Upper lobe of left lung (tissue), 6 donors: Measurements from ENCODE around the gene KCNN1. TPM values are rescaled to one million over a fixed set of nuclear protein-coding genes. Genes with fewer than 3 reads are reported as not detected.

Experiments used
- ATAC-seq, 2 donors: fragments of 200-7000 bp; cut with Tn5 transposase; one replicate each; pipeline ENCODE4 v1.9.1; 2022; ENCODE audit warnings: mild to moderate bottlenecking in 2 of 2, moderate library complexity in 2 of 2; ENCODE audit not compliant: low FRiP score in 2 of 2
- DNase-seq, 2 donors: peaks; one replicate each; pipeline ENCODE4 v3.0.0-alpha.2; 2019 to 2020
- H3K27ac ChIP-seq, 4 donors: fragments of 200-600 bp; sonication (generic); one replicate each; pipeline ENCODE4 v1.5.1; 2016 to 2019
- H3K27me3 ChIP-seq, 4 donors: fragments of 200-600 bp; sonication (generic); one replicate each; pipeline ENCODE4 v1.5.1; 2017 to 2019
- H3K36me3 ChIP-seq, 4 donors: fragments of 200-600 bp; sonication (generic); one replicate each; pipeline ENCODE4 v1.5.1; 2016 to 2019
- H3K4me1 ChIP-seq, 4 donors: fragments of 200-600 bp; sonication (generic); one replicate each; pipeline ENCODE4 v1.5.1; 2018 to 2019
- H3K4me3 ChIP-seq, 4 donors: fragments of 200-600 bp; sonication (generic); one replicate each; pipeline ENCODE4 v1.5.1; 2017 to 2019; ENCODE audit warnings: mild to moderate bottlenecking in 2 of 4, moderate library complexity in 1 of 4
- H3K9me3 ChIP-seq, 4 donors: fragments of 200-600 bp; sonication (generic); one replicate each; pipeline ENCODE4 v1.5.1; 2018 to 2019
- EP300 ChIP-seq, 4 donors: sonication (generic); formaldehyde crosslinking; IDR thresholded peaks; one replicate each; pipeline ENCODE4 v1.5.1; 2017; ENCODE audit warnings: antibody characterized with exemption in 4 of 4, control low read depth in 2 of 4
- POLR2A ChIP-seq, 4 donors: fragments of 450-650 bp; IDR thresholded peaks; one replicate each; pipeline ENCODE4 v1.5.1; 2016 to 2017; ENCODE audit warnings: antibody characterized with exemption in 4 of 4, mild to moderate bottlenecking in 2 of 4
- POLR2AphosphoS5 ChIP-seq, 2 donors: sonication (generic); formaldehyde crosslinking; IDR thresholded peaks; one replicate each; pipeline ENCODE4 v1.5.1; 2017; ENCODE audit warnings: antibody characterized with exemption in 2 of 2
- WGBS, 2 donors: methylation state at CpG; one replicate each; pipeline ENCODE4 v1.1.5; 2017 to 2018; 5-methylcytosine and 5-hydroxymethylcytosine counted together
- total RNA-seq, 6 donors: library from RNA; depleted of rRNA in 4 of 6; stranded (reverse); fragments of >200 nt in 4 of 6; gene quantifications; one replicate each; pipeline versions ENCODE4 v1.1.0 to v1.2.1, GENCODE V29; 2016 to 2021
- TF ChIP-seq, protein P1 (sequence below), 6 experiments: fragments of 450-650 bp in 4 of 6; fragments of 200-600 bp in 2 of 6; sonication (generic) in 2 of 6; IDR thresholded peaks; one replicate each; pipeline ENCODE4 v1.5.1; 2016 to 2019; ENCODE audit warnings: antibody characterized with exemption in 6 of 6
- donor health status: DM: no; HTN: no; CAD: no; lungs with moderate emphysema.
- donor health status: DM: no; HTN: yes; CAD: no; lungs with severe emphysema.

KCNN1 gene
- total RNA-seq, 6 donors from 2014 or later, result 0.34 to 0.37 TPM; not detected in 4

- ATAC-seq, result no peak
- TF ChIP-seq, protein P1, sequence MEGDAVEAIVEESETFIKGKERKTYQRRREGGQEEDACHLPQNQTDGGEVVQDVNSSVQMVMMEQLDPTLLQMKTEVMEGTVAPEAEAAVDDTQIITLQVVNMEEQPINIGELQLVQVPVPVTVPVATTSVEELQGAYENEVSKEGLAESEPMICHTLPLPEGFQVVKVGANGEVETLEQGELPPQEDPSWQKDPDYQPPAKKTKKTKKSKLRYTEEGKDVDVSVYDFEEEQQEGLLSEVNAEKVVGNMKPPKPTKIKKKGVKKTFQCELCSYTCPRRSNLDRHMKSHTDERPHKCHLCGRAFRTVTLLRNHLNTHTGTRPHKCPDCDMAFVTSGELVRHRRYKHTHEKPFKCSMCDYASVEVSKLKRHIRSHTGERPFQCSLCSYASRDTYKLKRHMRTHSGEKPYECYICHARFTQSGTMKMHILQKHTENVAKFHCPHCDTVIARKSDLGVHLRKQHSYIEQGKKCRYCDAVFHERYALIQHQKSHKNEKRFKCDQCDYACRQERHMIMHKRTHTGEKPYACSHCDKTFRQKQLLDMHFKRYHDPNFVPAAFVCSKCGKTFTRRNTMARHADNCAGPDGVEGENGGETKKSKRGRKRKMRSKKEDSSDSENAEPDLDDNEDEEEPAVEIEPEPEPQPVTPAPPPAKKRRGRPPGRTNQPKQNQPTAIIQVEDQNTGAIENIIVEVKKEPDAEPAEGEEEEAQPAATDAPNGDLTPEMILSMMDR (IDR thresholded peaks at IDR 0.05), result no peak
- TF ChIP-seq EP300 (IDR thresholded peaks at IDR 0.05) (no peak), POLR2AphosphoS5 (IDR thresholded peaks at IDR 0.05) (no peak), POLR2A (IDR thresholded peaks at IDR 0.05) (no peak)
- H3K27me3 ChIP-seq, result no peaks in the 10 kb centered on the region
These were observed 33.3 kb upstream of the KCNN1 start for GRCh38 chr19:17933414-17934129.

GRCh38 chr19:17936379-17936778 is 30.5 kb upstream of the KCNN1 start:
- Histone ChIP-seq H3K27me3 (no peaks in the 10 kb centered on the region), H3K9me3 (no peaks in the 10 kb centered on the region), H3K27ac (no peak overlapping the region), H3K36me3 (peaks cover 0 to 45% (median 18%) of the 10 kb centered on the region in 4 donors), H3K4me3 (no peak overlapping the region), H3K4me1 (peaks cover 15 to 26% (median 18%) of the 10 kb centered on the region in 4 donors)
- WGBS, 2 donors, result 84 to 93% methylated on average over 17 to 18 of the region's 21 CpGs
- peak in 1 of 2 donors; percentile 76 for DNase-seq
- TF ChIP-seq, protein P1 (IDR thresholded peaks at IDR 0.05), result no peak
- TF ChIP-seq POLR2AphosphoS5 (IDR thresholded peaks at IDR 0.05), result no peak
- TF ChIP-seq EP300 (IDR thresholded peaks at IDR 0.05), result no peak
- no peak for TF ChIP-seq POLR2A (IDR thresholded peaks at IDR 0.05)
- ATAC-seq, result no peak

More at GRCh38 chr19:17933414-17934129, 33.3 kb upstream of the KCNN1 start:
- peak overlapping the region; percentile 82 to 96 (median 88) for H3K4me3 ChIP-seq
- H3K36me3 ChIP-seq, result peaks cover 0 to 21% (median 10%) of the 10 kb centered on the region in 4 donors
- no peaks in the 10 kb centered on the region for H3K9me3 ChIP-seq
- DNase-seq, result no peak
- peaks cover 15 to 26% (median 18%) of the 10 kb centered on the region in 4 donors for H3K4me1 ChIP-seq
- 21 to 25% methylated on average over 18 to 19 of the region's 19 CpGs for WGBS, 2 donors
- peak overlapping the region; percentile 91 for H3K27ac ChIP-seq

DNA sequence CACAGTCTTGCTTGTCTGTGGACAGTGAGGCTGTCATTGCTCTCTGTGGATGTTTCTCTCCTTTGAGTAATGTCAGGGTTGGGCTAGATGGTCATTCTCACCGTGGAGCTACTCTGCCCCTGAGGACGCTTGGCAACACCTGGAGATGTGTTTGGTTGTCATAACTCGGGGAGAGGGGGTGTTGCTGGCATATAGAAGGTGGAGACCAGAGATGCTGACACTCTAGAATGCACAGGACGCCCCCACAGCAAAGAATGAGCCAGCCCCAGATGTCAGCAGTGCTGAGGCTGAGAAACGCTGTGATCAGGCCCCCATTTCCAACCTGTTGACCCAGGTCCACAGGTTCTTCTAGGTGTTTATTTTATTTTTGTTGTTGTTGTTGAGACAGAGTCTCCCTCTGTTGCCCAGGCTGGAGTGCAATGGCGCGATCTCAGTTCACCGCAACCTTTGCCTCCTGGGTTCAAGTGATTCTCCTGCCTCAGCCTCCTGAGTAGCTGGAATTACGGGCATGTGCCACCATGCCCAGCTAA is 29.5 kb upstream of the KCNN1 start:
- Histone ChIP-seq H3K9me3 (no peaks in the 10 kb centered on the region), H3K4me3 (no peak overlapping the region), H3K27ac (no peak overlapping the region), H3K4me1 (peaks cover 7 to 17% (median 10%) of the 10 kb centered on the region in 4 donors), H3K36me3 (peaks cover 0 to 55% (median 22%) of the 10 kb centered on the region in 4 donors), H3K27me3 (no peaks in the 10 kb centered on the region)
- DNase-seq (no peak), ATAC-seq (no peak)
- TF ChIP-seq POLR2AphosphoS5 (IDR thresholded peaks at IDR 0.05) (no peak), EP300 (IDR thresholded peaks at IDR 0.05) (no peak), POLR2A (IDR thresholded peaks at IDR 0.05) (no peak)
- TF ChIP-seq, protein P1 (IDR thresholded peaks at IDR 0.05), result no peak
- 88 to 95% methylated on average over 9 of the region's 9 CpGs for WGBS, 2 donors

GRCh38 chr19:17938092-17938845 is 28.6 kb upstream of the KCNN1 start:
- peak in 1 of 2 donors; percentile 79 for DNase-seq
- no peaks in the 10 kb centered on the region for H3K9me3 ChIP-seq
- H3K4me3 ChIP-seq, result no peak overlapping the region
- 52% methylated on average over 7 of the region's 7 CpGs for WGBS, 2 donors
- peaks cover 0 to 63% (median 27%) of the 10 kb centered on the region in 4 donors for H3K36me3 ChIP-seq
- H3K27me3 ChIP-seq, result no peaks in the 10 kb centered on the region
- peaks cover 7 to 14% (median 10%) of the 10 kb centered on the region in 4 donors for H3K4me1 ChIP-seq
- ATAC-seq, result peak; percentile 85 to 92
- no peak overlapping the region for H3K27ac ChIP-seq
- TF ChIP-seq, protein P1 (IDR thresholded peaks at IDR 0.05), result peak; percentile 83 to 95 (median 92)
- TF ChIP-seq POLR2A (IDR thresholded peaks at IDR 0.05), result no peak
